Measurements from ENCODE around the gene HOPX. TPM values are rescaled to one million over a fixed set of nuclear protein-coding genes. Genes with fewer than 3 reads are reported as not detected.
A peak's percentile ranks its signal among the peaks of the same experiment; 100 is the strongest.

The HOPX gene
- total and polyA plus RNA-seq, 8 donors = 0.43 to 29.3 (median 4.9) TPM

DNA sequence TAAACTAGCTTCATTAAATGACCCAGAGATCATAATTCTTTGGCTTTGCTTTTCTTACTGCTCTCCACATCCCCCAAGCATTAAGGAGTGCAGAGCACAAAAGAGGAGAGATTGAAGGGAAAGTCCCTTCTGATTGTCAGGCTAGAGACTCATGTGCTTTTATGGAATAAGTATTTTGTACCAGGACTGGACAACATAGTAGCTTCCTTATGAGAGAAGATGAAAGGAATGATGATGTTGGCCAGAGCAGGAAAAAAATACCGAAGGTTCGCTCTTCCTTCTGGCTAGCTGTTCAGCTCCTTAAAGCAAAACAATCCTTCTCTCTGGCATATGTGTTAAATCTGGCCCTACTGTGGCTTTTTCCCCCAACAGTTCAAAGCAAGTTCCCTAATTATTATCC, 53.1 kb downstream of the HOPX start:
- H3K27me3 ChIP-seq = no peaks in the 10 kb centered on the region
- intact Hi-C loops (cut with DNase I) = no loop called here
- H3K27ac ChIP-seq = no peak overlapping the region
- no peak for DNase-seq
- ATAC-seq = no peak
- TF ChIP-seq, protein P1, sequence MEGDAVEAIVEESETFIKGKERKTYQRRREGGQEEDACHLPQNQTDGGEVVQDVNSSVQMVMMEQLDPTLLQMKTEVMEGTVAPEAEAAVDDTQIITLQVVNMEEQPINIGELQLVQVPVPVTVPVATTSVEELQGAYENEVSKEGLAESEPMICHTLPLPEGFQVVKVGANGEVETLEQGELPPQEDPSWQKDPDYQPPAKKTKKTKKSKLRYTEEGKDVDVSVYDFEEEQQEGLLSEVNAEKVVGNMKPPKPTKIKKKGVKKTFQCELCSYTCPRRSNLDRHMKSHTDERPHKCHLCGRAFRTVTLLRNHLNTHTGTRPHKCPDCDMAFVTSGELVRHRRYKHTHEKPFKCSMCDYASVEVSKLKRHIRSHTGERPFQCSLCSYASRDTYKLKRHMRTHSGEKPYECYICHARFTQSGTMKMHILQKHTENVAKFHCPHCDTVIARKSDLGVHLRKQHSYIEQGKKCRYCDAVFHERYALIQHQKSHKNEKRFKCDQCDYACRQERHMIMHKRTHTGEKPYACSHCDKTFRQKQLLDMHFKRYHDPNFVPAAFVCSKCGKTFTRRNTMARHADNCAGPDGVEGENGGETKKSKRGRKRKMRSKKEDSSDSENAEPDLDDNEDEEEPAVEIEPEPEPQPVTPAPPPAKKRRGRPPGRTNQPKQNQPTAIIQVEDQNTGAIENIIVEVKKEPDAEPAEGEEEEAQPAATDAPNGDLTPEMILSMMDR (IDR thresholded peaks at IDR 0.05) = no peak
- peak; percentile 17 for FAIRE-seq
- WGBS, 2 donors = 63 to 69% methylated on average over 2 of the region's 2 CpGs
- no peak overlapping the region for H3K4me3 ChIP-seq
- no peaks in the 10 kb centered on the region for H3K4me1 ChIP-seq
- H3K36me3 ChIP-seq = no peaks in the 10 kb centered on the region
- H3K9me3 ChIP-seq = no peaks in the 10 kb centered on the region

DNA sequence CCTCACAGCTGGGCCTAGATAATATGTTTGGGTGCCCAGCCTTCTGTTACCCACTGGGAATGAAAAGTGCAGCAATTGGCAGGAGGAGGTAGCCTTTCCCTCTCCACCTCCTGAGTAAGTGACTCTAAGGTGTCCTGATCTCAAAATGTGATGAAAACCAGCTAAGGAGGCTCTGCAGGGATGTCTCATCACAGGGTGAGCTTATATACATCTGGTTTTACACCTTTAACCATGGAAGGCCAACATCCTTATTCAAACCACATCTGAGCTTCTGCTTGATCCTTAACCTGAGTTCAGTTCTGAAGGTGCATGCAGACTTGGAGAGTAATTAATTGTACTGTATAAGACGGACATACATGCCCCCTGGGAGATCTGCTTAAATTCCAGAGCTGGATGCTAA, 53.7 kb downstream of the HOPX start:
- H3K36me3 ChIP-seq = no peaks in the 10 kb centered on the region
- H3K4me1 ChIP-seq = no peaks in the 10 kb centered on the region
- no peak for DNase-seq
- H3K4me3 ChIP-seq = no peak overlapping the region
- no peak overlapping the region for H3K27ac ChIP-seq
- ATAC-seq = no peak
- TF ChIP-seq, protein P1 (IDR thresholded peaks at IDR 0.05) = no peak
- H3K27me3 ChIP-seq = no peaks in the 10 kb centered on the region
- intact Hi-C loops (cut with DNase I) = no loop called here
- no peak for FAIRE-seq
- 29 to 31% methylated on average over 1 of the region's 1 CpG for WGBS, 2 donors
- H3K9me3 ChIP-seq = no peaks in the 10 kb centered on the region

DNA sequence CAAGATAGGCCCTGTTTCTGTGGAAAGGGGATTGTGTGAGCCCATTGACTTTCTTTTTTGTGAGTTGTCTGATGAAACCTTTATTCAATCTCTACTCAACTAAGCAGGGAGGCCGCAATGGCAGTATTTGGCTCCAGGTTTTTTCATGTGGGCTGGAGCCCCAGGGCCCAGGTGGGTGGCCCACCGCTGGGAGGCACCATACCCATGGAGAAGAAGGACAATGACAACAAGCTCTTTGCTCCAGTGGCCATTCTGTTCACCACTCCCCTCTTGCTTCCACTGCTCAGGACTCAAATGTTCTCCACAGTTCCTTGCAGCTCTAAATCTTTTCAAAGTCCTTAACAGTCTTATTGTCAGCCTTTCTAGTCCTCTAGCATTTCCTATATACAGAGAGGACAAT, 54.1 kb downstream of the HOPX start:
- DNase-seq = no peak
- Histone ChIP-seq H3K27ac (no peak overlapping the region), H3K9me3 (no peaks in the 10 kb centered on the region), H3K4me3 (no peak overlapping the region), H3K36me3 (no peaks in the 10 kb centered on the region), H3K4me1 (no peaks in the 10 kb centered on the region), H3K27me3 (no peaks in the 10 kb centered on the region)
- intact Hi-C loops (cut with DNase I) = no loop called here
- no peak for ATAC-seq
- 56 to 64% methylated on average over 2 of the region's 2 CpGs for WGBS, 2 donors
- TF ChIP-seq, protein P1 (IDR thresholded peaks at IDR 0.05) = no peak
- no peak for FAIRE-seq

DNA sequence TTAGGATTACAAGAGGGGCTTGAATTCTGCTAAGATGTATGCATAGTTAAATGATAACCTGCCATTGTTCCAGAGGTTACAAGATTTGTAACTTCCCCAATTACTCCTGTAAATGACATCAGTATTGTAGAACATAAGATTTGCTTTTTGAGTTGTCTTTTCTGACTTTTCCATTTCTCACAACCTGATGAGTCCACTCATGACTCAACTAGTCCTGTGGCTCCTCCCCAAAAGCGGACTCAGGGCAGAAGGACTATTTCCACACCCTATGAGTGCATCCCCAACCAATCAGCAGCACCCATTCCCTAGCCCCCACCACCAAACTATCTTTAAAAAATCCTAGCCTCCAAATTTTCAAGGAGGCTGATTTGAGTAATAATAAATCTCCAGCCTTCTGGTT, 54.7 kb downstream of the HOPX start:
- intact Hi-C loops (cut with DNase I) = no loop called here
- FAIRE-seq (no peak), ATAC-seq (no peak), DNase-seq (no peak)
- H3K27ac ChIP-seq = no peak overlapping the region
- no peaks in the 10 kb centered on the region for H3K27me3 ChIP-seq
- H3K4me1 ChIP-seq = no peaks in the 10 kb centered on the region
- TF ChIP-seq, protein P1 (IDR thresholded peaks at IDR 0.05) = no peak
- WGBS, 2 donors = 50 to 57% methylated on average over 1 of the region's 1 CpG
- no peaks in the 10 kb centered on the region for H3K36me3 ChIP-seq
- no peaks in the 10 kb centered on the region for H3K9me3 ChIP-seq
- H3K4me3 ChIP-seq = no peak overlapping the region

DNA sequence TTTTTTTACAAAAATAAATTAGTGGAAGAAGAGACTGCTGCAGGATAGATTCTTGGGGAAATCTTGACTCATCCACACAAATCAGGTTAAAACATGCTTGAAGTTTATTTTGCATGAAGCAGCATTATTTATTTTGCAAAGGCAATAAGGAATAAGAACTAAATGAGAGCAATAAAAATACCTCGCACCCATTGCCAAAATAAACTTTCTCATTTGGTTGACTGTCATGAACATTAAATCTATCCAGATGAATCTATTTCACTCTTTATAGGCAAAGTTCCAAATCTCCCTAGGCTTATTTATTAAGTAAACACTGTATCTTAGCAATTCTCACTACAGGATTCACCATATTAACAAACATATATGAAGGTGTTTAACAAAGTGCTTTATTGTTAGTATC, 58.9 kb downstream of the HOPX start:
- intact Hi-C loops (cut with DNase I) = no loop called here
- no peaks in the 10 kb centered on the region for H3K9me3 ChIP-seq
- ATAC-seq (no peak), DNase-seq (no peak), FAIRE-seq (no peak)
- H3K4me1 ChIP-seq = no peaks in the 10 kb centered on the region
- H3K36me3 ChIP-seq = no peaks in the 10 kb centered on the region
- H3K27me3 ChIP-seq = no peaks in the 10 kb centered on the region
- H3K27ac ChIP-seq = no peak overlapping the region
- H3K4me3 ChIP-seq = no peak overlapping the region
- WGBS, 2 donors = 41 to 61% methylated on average over 1 of the region's 1 CpG
- TF ChIP-seq, protein P1 (IDR thresholded peaks at IDR 0.05) = no peak
